WTC11 (cell line): ENCODE results near the gene KRTAP21-2.

ENCODE experiments used
- ATF2 ChIP-seq: sonication (generic); formaldehyde crosslinking; IDR thresholded peaks from 2 replicates; pipeline ENCODE4 v1.8.1; 2022; ENCODE audit warnings: low read depth, missing genetic modification reagents, borderline replicate concordance
- CTCF ChIP-seq: fragments of 200-600 bp; IDR thresholded peaks from 2 replicates; pipeline ENCODE4 v1.8.0; 2022; ENCODE audit warnings: antibody characterized with exemption
- MAX ChIP-seq: sonication (generic); formaldehyde crosslinking; IDR thresholded peaks from 2 replicates; pipeline ENCODE4 v1.8.0; 2022; ENCODE audit warnings: mild to moderate bottlenecking, missing genetic modification reagents
- NFATC4 ChIP-seq: fragments of 250-450 bp; sonication (Bioruptor Pico); IDR thresholded peaks from 2 replicates; pipeline ENCODE4 v1.9.0; 2021; ENCODE audit warnings: mild to moderate bottlenecking
- TF ChIP-seq, protein P1 (sequence below): sonication (generic); formaldehyde crosslinking; IDR thresholded peaks from 2 replicates; pipeline ENCODE4 v1.8.1; 2023; ENCODE audit warnings: mild to moderate bottlenecking, missing genetic modification reagents, moderate library complexity

GRCh38 chr21:30707409-30707808 is 39.6 kb downstream of the KRTAP21-2 start:
- TF ChIP-seq NFATC4 (CRISPR knock-in tag) (no peak), CTCF (no peak), ATF2 (no peak), MAX (no peak)
- TF ChIP-seq, protein P1, sequence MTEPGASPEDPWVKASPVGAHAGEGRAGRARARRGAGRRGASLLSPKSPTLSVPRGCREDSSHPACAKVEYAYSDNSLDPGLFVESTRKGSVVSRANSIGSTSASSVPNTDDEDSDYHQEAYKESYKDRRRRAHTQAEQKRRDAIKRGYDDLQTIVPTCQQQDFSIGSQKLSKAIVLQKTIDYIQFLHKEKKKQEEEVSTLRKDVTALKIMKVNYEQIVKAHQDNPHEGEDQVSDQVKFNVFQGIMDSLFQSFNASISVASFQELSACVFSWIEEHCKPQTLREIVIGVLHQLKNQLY: no peak
